ENCODE results near the gene GADL1.

GADL1 gene

DNA sequence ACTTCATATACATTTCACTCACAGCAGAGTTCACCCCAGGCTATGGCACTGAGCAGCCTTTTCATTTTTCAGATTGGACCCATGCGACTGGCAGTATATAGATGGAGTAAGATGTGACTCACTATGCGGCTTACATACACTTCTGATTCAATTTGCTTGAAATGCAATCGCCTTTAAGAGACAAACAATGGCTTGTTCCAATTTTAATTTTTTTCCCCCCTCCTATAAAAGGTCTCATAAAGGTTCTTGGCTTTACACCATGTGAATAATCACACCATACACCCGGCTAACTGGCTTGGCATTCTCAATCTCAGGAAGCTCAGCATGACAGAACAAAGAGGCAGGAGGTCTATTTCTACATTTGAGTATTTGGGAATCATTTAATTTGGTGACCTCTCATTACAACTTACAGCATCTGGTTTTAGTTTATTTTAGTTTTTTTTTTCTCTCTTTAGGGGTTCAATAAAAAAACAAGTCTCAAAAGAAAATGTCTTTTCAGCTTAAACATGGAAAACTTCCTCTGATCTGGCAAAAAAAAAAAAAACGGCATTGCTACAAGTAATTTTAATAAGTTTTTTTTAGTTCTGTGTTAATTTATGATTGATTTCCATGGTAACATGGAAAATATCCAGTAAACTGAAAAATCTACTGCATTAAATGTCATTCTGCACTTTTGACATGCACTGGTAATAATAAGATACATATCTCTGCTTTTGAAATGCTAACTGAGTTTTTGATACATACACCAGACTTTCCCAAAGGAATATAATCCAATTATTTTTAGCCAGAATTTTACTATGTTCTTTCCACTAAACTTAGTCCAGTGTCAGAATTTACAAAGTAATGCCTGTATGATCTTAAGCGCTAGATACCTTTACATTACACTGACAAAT is 38.8 kb downstream of the GADL1 start:
- Mint-ChIP-seq H3K27me3 (no peaks in the 10 kb centered on the region), H3K27ac (no peak overlapping the region), H3K9me3 (no peaks in the 10 kb centered on the region), H3K36me3 (ENCODE audit: low read depth) (no peaks in the 10 kb centered on the region), H3K4me3 (no peak overlapping the region), H3K4me1 (no peaks in the 10 kb centered on the region)
- DNase-seq (no peak), ATAC-seq (no peak)

DNA sequence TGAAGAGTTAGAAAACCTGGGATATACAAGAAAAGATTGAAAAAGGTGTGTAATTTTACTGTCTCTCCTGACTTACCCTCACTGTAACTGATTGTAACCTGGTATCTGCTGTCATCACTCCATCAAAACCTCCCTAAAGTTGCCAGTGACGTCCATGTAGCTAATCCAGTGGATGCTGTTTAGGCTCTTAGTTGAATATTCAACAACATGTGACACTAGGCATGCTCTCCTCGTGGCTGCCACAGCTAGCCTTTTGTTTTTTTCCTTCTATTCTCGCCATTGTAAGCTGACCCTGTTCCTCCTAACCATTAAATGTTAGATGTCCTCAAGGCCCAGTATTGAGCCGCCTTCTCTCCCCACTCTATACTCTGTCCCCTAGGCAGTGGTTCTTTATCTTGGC is 41.6 kb downstream of the GADL1 start:
- peaks cover 5% of the 10 kb centered on the region for H3K4me1 Mint-ChIP-seq
- no peak overlapping the region for H3K4me3 Mint-ChIP-seq
- H3K27me3 Mint-ChIP-seq: no peaks in the 10 kb centered on the region
- DNase-seq: no peak
- no peak overlapping the region for H3K27ac Mint-ChIP-seq
- no peaks in the 10 kb centered on the region for H3K9me3 Mint-ChIP-seq
- ATAC-seq: no peak
- no peaks in the 10 kb centered on the region for H3K36me3 Mint-ChIP-seq (ENCODE audit: low read depth)

DNA sequence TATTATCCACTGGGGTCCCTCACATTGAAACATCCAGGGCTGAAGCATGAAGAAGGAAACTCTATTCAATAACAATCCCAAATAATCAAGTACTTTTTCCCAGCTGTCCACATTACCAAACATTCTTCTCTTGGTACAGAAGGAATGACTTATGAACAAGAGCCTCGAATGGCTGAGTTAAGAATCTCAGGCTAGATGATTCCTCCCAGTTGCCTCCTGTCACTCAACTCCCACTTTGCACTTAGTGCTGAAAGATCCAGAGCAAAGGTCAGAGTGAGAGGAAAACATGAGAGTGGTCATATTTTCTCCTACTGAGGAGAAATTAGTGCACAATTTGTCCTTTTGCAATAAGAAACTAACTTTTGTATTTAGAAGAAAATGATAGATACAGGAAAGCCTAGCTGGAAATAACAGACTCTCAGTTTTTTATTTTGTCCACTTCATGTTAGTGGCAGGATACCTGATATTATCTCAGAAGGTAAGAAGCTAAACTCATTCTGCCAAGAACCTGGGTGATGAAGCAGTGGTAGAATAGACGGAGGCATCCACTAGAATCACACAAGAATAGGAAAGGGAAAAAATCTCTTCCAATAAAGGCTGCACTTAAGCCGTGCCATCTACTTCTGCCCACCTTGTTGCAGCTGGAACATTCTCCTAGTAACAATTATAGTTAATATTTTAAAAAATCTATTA is 46.2 kb downstream of the GADL1 start:
- DNase-seq (no peak), ATAC-seq (no peak)
- Mint-ChIP-seq H3K27ac (no peak overlapping the region), H3K27me3 (no peaks in the 10 kb centered on the region), H3K9me3 (no peaks in the 10 kb centered on the region), H3K4me1 (peaks cover 13% of the 10 kb centered on the region), H3K4me3 (no peak overlapping the region), H3K36me3 (ENCODE audit: low read depth) (no peaks in the 10 kb centered on the region)

DNA sequence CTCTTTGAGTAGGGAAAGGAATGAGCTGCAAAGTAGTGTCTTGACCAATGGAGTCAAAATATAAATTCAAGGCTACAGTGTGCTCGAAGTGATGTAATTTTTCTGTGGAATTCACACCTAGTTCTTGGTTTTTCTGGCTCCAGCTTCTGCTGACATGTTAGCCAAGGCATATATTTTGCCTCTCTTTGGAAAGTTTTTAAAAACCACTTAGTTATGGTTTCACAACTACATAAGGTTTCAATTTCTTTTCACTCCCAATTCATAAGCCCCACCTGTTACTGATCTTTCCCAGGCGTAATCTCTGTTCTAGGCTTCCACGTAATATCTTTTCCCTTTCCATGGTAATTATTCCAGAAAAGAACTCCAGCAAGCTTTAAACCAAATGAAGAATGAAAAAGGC is 46.9 kb downstream of the GADL1 start:
- no peak for DNase-seq
- Mint-ChIP-seq H3K4me3 (no peak overlapping the region), H3K36me3 (ENCODE audit: low read depth) (no peaks in the 10 kb centered on the region), H3K4me1 (peaks cover 13% of the 10 kb centered on the region), H3K27ac (no peak overlapping the region), H3K9me3 (no peaks in the 10 kb centered on the region), H3K27me3 (no peaks in the 10 kb centered on the region)
- peak; percentile 52 for ATAC-seq

DNA sequence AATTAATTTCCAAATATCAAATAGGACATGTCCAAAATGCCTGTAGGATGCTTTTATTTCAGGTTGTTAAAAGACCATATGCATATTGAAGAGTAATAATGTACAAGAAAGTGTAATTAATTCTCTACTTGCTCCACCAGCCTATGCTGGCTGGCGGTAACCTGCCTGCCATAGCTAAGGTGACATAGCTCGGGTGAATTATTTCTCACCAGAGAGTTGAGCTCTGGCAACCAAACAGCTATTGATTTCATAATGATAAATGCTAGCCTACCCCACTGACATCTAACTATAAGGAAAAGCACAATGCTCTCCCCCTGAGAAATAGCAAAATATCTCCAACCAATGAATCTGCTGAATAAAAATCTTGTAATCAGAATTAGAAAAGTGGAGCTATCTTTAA is 48.9 kb downstream of the GADL1 start:
- no peaks in the 10 kb centered on the region for H3K9me3 Mint-ChIP-seq
- peaks cover 13% of the 10 kb centered on the region for H3K4me1 Mint-ChIP-seq
- no peaks in the 10 kb centered on the region for H3K36me3 Mint-ChIP-seq (ENCODE audit: low read depth)
- DNase-seq (no peak), ATAC-seq (no peak)
- peaks cover 5% of the 10 kb centered on the region for H3K27me3 Mint-ChIP-seq
- no peak overlapping the region for H3K27ac Mint-ChIP-seq
- no peak overlapping the region for H3K4me3 Mint-ChIP-seq

DNA sequence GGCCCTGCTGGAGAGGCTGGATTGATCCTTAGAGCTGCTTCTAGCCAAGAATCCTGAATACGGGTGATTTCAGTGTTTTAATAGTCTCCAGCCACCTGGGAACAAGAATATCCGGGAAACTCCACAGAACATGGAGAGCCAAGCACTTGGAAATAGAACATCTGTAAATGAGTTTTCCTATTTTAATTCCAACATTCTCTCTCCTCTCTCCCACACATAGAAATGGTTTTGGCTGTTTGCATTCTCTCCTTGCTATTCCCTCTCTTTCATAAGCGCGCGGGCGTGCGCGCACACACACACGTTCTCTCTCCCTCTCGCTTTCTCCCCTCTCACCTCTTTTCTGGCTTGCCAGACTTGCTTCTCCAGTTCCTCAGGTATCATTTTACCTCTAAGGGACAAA is 50.6 kb downstream of the GADL1 start:
- H3K36me3 Mint-ChIP-seq (ENCODE audit: low read depth): no peaks in the 10 kb centered on the region
- no peak for ATAC-seq
- H3K27ac Mint-ChIP-seq: no peak overlapping the region
- DNase-seq: no peak
- peaks cover 13% of the 10 kb centered on the region for H3K4me1 Mint-ChIP-seq
- no peaks in the 10 kb centered on the region for H3K9me3 Mint-ChIP-seq
- H3K4me3 Mint-ChIP-seq: no peak overlapping the region
- peaks cover 5% of the 10 kb centered on the region for H3K27me3 Mint-ChIP-seq

DNA sequence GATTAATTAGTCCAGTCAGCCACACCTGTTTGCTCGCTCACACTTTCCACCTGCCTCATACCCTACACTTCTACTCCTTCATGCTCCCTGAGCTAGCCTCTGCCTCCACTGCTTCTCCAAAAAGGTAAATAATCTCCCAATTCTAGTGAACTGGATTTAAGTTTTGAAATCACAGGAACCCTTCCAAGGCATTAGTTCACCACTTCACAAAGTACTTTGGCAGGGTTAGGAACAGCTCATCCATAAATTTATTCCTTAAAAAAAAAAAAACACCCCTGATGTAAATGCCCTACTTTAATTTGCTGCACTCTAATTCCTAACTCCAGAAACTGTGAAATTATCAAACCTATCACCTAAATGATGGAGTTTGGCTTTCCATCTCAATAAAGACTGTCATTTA is 58.3 kb downstream of the GADL1 start:
- H3K36me3 Mint-ChIP-seq (ENCODE audit: low read depth): no peaks in the 10 kb centered on the region
- H3K27me3 Mint-ChIP-seq: no peaks in the 10 kb centered on the region
- ATAC-seq (no peak), DNase-seq (no peak)
- H3K4me1 Mint-ChIP-seq: no peaks in the 10 kb centered on the region
- H3K27ac Mint-ChIP-seq: no peak overlapping the region
- H3K4me3 Mint-ChIP-seq: no peak overlapping the region
- H3K9me3 Mint-ChIP-seq: no peaks in the 10 kb centered on the region

DNA sequence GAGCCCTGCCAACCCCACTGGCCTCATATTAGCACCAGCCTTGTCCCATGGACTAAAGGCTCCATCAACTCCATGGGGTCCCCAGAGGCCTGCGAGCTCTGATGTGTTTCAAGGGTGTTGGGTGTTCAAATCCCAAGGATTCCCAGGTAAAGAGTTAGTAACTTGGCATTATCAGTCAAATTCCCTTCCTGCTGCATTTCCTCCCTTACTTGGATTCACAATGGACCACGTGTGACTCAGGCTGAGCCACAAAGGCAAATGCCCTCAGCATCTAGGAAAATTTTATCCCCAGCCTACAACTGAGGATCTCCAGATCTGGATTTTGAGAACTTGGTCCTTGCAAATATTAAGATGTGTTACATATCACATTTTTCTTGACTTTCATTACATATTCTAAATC is 58.8 kb downstream of the GADL1 start:
- Mint-ChIP-seq H3K4me1 (no peaks in the 10 kb centered on the region), H3K36me3 (ENCODE audit: low read depth) (no peaks in the 10 kb centered on the region), H3K27ac (no peak overlapping the region), H3K4me3 (no peak overlapping the region), H3K27me3 (no peaks in the 10 kb centered on the region), H3K9me3 (no peaks in the 10 kb centered on the region)
- DNase-seq (no peak), ATAC-seq (no peak)

DNA sequence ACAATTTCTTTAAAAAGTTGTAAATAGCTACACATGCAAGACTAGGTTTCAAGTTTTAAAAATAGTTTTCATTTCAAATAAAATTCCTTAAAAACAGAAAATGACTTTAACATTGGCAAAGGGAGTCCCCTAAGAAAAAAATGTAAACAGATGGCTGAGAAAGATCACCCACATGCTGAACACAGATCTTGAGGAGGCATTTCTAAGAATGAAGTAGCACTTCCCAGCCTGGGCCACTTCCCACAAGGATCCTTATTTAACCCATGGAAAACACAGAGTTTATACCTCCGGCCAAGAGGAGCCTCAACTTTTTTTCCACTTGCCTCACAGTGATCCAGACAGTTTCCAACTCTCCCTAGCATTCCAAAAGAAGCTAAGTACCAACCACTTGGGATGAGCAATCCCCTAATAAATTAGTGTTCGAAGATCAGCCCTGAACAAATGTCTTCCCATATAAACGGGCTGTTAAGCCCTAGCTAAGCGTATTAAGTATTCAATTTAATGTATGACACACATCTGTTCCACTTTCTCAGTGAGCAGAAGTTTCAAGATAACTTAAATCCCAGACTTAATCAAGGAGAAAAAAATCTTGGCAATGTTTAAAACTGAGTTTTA is 61.4 kb downstream of the GADL1 start:
- H3K9me3 Mint-ChIP-seq: no peaks in the 10 kb centered on the region
- no peaks in the 10 kb centered on the region for H3K36me3 Mint-ChIP-seq (ENCODE audit: low read depth)
- DNase-seq (no peak), ATAC-seq (no peak)
- H3K4me3 Mint-ChIP-seq: no peak overlapping the region
- no peaks in the 10 kb centered on the region for H3K27me3 Mint-ChIP-seq
- no peaks in the 10 kb centered on the region for H3K4me1 Mint-ChIP-seq
- no peak overlapping the region for H3K27ac Mint-ChIP-seq

DNA sequence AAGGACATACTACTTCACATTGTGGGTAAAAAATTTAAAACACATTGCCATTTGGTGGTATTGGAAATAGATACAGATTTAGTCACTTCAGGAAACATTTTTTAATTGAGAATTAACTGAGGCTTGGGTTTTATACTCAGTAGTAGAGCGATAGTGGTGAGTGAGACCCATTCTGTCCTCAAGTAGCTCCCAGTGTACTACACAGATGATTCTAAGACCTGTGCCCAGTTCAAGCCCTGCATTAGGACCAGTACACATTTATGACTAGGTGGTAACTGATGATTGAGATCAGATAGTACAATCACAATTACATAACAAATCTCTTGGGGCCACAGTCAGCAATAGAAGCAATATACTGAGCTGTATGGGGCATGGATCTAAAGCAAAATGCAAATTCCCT is 67.4 kb downstream of the GADL1 start:
- H3K4me1 Mint-ChIP-seq: peaks cover 6% of the 10 kb centered on the region
- H3K36me3 Mint-ChIP-seq (ENCODE audit: low read depth): no peaks in the 10 kb centered on the region
- no peak overlapping the region for H3K27ac Mint-ChIP-seq
- H3K9me3 Mint-ChIP-seq: no peaks in the 10 kb centered on the region
- H3K4me3 Mint-ChIP-seq: no peak overlapping the region
- ATAC-seq: no peak
- peaks cover 7% of the 10 kb centered on the region for H3K27me3 Mint-ChIP-seq
- no peak for DNase-seq

DNA sequence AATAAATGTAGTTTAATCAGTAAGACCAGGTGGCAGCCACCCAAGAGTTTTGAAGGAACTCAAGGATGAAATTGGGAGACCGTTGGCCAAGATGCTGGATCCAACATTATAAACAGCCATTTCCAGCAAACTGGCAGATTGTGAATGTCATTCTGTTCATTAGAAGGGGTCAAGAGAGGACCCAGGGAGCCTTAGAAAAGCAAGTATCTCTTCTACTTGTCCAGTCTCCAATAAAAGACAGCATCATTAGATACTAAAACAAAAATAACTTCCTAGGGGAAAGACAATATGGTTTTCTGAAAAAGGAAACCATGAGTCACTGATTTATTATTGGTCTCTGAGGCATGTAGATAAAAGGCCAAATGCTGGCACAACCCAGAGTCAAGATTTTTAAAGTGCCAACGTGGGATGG is 67.9 kb downstream of the GADL1 start:
- no peaks in the 10 kb centered on the region for H3K36me3 Mint-ChIP-seq (ENCODE audit: low read depth)
- H3K9me3 Mint-ChIP-seq: no peaks in the 10 kb centered on the region
- no peak for DNase-seq
- H3K27ac Mint-ChIP-seq: no peak overlapping the region
- H3K27me3 Mint-ChIP-seq: peaks cover 7% of the 10 kb centered on the region
- H3K4me1 Mint-ChIP-seq: peaks cover 6% of the 10 kb centered on the region
- no peak overlapping the region for H3K4me3 Mint-ChIP-seq
- ATAC-seq: no peak

DNA sequence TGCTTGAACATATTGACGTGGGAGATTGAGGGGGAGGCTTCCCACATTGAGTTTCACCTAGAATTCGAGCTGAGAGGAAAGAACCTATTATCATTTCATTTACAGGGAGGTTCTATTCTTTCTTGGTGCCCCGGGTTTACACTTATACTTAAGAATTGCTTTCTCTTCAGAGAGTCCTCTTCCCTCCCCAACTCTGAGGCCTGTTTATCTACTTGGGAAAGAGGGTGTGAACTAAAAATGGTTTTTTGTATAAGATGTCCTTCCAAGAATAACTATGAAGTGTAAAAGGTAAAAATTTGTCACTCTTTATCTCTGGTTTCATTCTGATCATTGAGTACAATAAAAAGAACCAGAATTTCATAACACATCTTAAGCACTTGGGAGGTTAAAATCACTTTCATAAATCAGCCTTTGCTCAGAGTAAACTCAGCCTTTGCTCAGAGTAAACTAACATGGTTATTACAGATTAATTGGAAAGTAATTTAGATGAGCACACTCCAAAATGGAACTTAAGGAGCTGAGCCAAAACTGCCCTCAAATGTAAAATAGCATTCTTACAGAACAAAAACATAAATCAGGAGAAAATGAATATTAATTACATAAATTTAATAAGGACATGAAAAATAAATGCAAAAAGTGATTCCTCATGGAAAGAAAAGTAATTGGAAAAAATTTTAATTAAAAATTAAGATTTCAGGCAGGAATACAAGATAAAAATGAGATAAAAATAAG is 75.2 kb downstream of the GADL1 start:
- ATAC-seq: peak; percentile 43
- no peak for DNase-seq
- Mint-ChIP-seq H3K36me3 (ENCODE audit: low read depth) (no peaks in the 10 kb centered on the region), H3K27me3 (peaks cover 7% of the 10 kb centered on the region), H3K4me3 (no peak overlapping the region), H3K27ac (no peak overlapping the region), H3K9me3 (no peaks in the 10 kb centered on the region), H3K4me1 (peaks cover 6% of the 10 kb centered on the region)

DNA sequence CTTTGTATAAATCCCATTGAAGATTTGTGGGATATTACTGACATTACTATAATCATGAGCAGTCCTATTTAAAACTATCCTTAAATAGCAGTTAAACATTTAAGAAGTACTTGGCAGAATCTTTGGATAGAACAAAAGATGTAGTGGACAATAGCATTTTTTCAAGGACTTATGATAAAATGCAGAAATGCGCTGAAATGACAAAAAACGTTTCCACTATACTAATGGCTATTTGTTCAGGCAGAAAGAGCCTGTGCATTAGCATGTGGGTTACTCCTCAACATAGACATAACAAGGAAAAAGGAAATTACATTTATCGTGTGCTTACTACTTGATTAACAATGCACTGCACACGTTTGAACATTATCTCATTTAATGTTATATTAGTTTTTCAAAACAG is 80.7 kb downstream of the GADL1 start:
- Mint-ChIP-seq H3K36me3 (ENCODE audit: low read depth) (no peaks in the 10 kb centered on the region), H3K4me1 (no peaks in the 10 kb centered on the region), H3K4me3 (no peak overlapping the region), H3K27me3 (peaks cover 3% of the 10 kb centered on the region), H3K9me3 (no peaks in the 10 kb centered on the region), H3K27ac (no peak overlapping the region)
- DNase-seq (no peak), ATAC-seq (no peak)

DNA sequence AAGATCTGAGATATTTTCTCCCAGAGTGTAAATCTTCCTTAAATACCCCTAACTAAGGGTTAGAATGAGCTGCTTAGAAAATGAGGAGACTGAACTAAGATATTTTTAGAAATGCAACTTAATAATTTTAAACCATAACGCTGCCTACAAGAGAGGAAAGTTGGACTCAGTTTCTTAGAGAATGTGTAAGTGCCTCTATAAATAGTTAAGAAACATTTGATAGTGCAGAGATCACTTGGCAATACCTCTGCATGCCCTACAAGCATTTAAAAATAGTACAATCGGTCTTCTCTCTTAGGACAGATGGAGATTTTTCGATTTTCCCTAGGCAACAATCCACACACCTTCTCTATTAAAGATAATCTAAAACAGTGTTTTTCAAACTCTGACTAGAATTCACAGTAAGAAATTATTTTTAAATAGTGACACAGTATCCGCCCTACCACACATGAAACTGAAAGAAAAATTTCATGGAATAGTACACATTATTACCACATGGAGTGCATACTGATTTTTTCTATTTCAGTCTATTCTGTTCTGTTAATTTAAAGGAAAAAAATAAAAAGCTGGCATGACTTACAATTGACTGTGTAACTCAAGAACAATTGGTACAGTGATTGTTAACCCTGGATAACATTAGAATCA is 83.2 kb downstream of the GADL1 start:
- peaks cover 8% of the 10 kb centered on the region for H3K27me3 Mint-ChIP-seq
- DNase-seq (no peak), ATAC-seq (no peak)
- H3K9me3 Mint-ChIP-seq: no peaks in the 10 kb centered on the region
- no peaks in the 10 kb centered on the region for H3K4me1 Mint-ChIP-seq
- no peaks in the 10 kb centered on the region for H3K36me3 Mint-ChIP-seq (ENCODE audit: low read depth)
- no peak overlapping the region for H3K27ac Mint-ChIP-seq
- no peak overlapping the region for H3K4me3 Mint-ChIP-seq

Data from activated naive CD8-positive, alpha-beta T cell treated with anti-CD3 and anti-CD28 coated beads, Interleukin-2, amount 50 U/mL, for 24 hours (primary cell).